Sigmoid colon (tissue), 7 donors: ENCODE data around the gene NME3. TPM values are rescaled to one million over a fixed set of nuclear protein-coding genes. Genes with fewer than 3 reads are reported as not detected.
"Not testable (repeated sequence)": the region's sequence is repeated elsewhere in the genome, so short reads cannot be mapped to it uniquely, and the experiment has no call there.

Experiments used
- DNase-seq: peaks from one replicate; pipeline ENCODE4 v3.0.0-alpha.2; 2019
- H3K27ac ChIP-seq, 4 donors: fragments of 200-600 bp; sonication (generic); one replicate each; pipeline ENCODE4 v1.5.1; 2016 to 2019; ENCODE audit warnings: mild to moderate bottlenecking in 1 of 4
- H3K27me3 ChIP-seq, 3 donors: fragments of 200-600 bp; sonication (generic); one replicate each; pipeline ENCODE4 v1.5.1; 2019; ENCODE audit warnings: mild to moderate bottlenecking in 1 of 3
- H3K36me3 ChIP-seq, 4 donors: fragments of 200-600 bp; sonication (generic); one replicate each; pipeline ENCODE4 v1.5.1; 2016 to 2019
- H3K4me1 ChIP-seq, 4 donors: fragments of 200-600 bp; sonication (generic); one replicate each; pipeline ENCODE4 v1.5.1; 2017 to 2019
- H3K4me3 ChIP-seq, 4 donors: fragments of 200-600 bp; sonication (generic); one replicate each; pipeline ENCODE4 v1.5.1; 2017 to 2019; ENCODE audit warnings: mild to moderate bottlenecking in 2 of 4, moderate library complexity in 1 of 4
- H3K9me3 ChIP-seq, 4 donors: fragments of 200-600 bp in 3 of 4; sonication (generic) in 3 of 4; one replicate each; pipeline versions ENCODE4 v1.5.1 to v1.6.1; 2013 to 2019
- CTCF ChIP-seq, 4 experiments: fragments of 450-650 bp in 3 of 4; fragments of 200-600 bp in 1 of 4; IDR thresholded peaks; one replicate each; pipeline ENCODE4 v1.5.1; 2016 to 2019; ENCODE audit warnings: antibody characterized with exemption in 4 of 4, mild to moderate bottlenecking in 3 of 4, moderate library complexity in 2 of 4
- EP300 ChIP-seq, 4 donors: sonication (generic); formaldehyde crosslinking; IDR thresholded peaks; one replicate each; pipeline ENCODE4 v1.6.1; 2017; ENCODE audit warnings: antibody characterized with exemption in 4 of 4
- POLR2A ChIP-seq, 2 donors: fragments of 450-650 bp; IDR thresholded peaks; one replicate each; pipeline ENCODE4 v1.6.1; 2016; ENCODE audit warnings: antibody characterized with exemption in 2 of 2, mild to moderate bottlenecking in 2 of 2, moderate library complexity in 2 of 2
- POLR2AphosphoS5 ChIP-seq, 4 donors: sonication (generic); formaldehyde crosslinking; IDR thresholded peaks; one replicate each; pipeline ENCODE4 v1.6.1; 2017; ENCODE audit warnings: antibody characterized with exemption in 4 of 4
- WGBS, 2 donors: extraction: QIAGEN DNeasy Blood & Tissue Kit; methylation state at CpG; one replicate each; pipeline ENCODE4 v1.1.7; 2013; 5-methylcytosine and 5-hydroxymethylcytosine counted together
- intact Hi-C: fragments of 100-400 bp; cut with DNase I; formaldehyde crosslinking; loops from one replicate; pipeline ENCODE4 v1.15.1; 2023
- polyA plus RNA-seq, 3 donors: library from polyadenylated mRNA; stranded (reverse); fragments of 200-250 nt; gene quantifications; one replicate each; pipeline ENCODE4 v1.2.3, GENCODE V29; 2013
- total RNA-seq, 4 donors: library from RNA; depleted of rRNA; stranded (reverse); fragments of >200 nt; gene quantifications; one replicate each; pipeline ENCODE4 v1.1.0, GENCODE V29; 2016
- donor health status: healthy with polysubstance abuse.
- donor health status: Bipolar disorder and iron deficiency.
- donor health status: healthy.

NME3 gene
- total and polyA plus RNA-seq, 7 donors, result 32.4 to 152 (median 87.8) TPM

- TF ChIP-seq POLR2AphosphoS5 (IDR thresholded peaks at IDR 0.05), result no peak
- TF ChIP-seq CTCF (IDR thresholded peaks at IDR 0.05), result no peak
- TF ChIP-seq POLR2A (IDR thresholded peaks at IDR 0.05), result no peak
- TF ChIP-seq EP300 (IDR thresholded peaks at IDR 0.05), result no peak
- H3K4me3 ChIP-seq, result no peak overlapping the region
- peaks cover 14 to 58% (median 21%) of the 10 kb centered on the region in 4 donors for H3K36me3 ChIP-seq
- 64 to 75% methylated on average over 28 of the region's 28 CpGs for WGBS, 2 donors
- H3K4me1 ChIP-seq, result peaks cover 0 to 6% (median 0%) of the 10 kb centered on the region in 4 donors
- H3K27ac ChIP-seq, result no peak overlapping the region
- intact Hi-C loops, result no loop called here
- no peaks in the 10 kb centered on the region for H3K27me3 ChIP-seq
- DNase-seq, result no peak
- H3K9me3 ChIP-seq, result no peaks in the 10 kb centered on the region
These were observed 38.0 kb upstream of the NME3 start for GRCh38 chr16:1809281-1809801.

GRCh38 chr16:1808691-1809090 lies 37.3 kb upstream of the NME3 start:
- Histone ChIP-seq H3K27ac (no peak overlapping the region), H3K9me3 (no peaks in the 10 kb centered on the region), H3K4me1 (peaks cover 0 to 6% (median 0%) of the 10 kb centered on the region in 4 donors), H3K4me3 (no peak overlapping the region), H3K27me3 (no peaks in the 10 kb centered on the region), H3K36me3 (peaks cover 14 to 53% (median 21%) of the 10 kb centered on the region in 4 donors)
- no peak for TF ChIP-seq POLR2A (IDR thresholded peaks at IDR 0.05)
- no peak for TF ChIP-seq CTCF (IDR thresholded peaks at IDR 0.05)
- TF ChIP-seq POLR2AphosphoS5 (IDR thresholded peaks at IDR 0.05), result no peak
- TF ChIP-seq EP300 (IDR thresholded peaks at IDR 0.05), result no peak
- intact Hi-C loops, result no loop called here
- no peak for DNase-seq
- WGBS, 2 donors, result 81 to 90% methylated on average over 18 of the region's 18 CpGs

- Histone ChIP-seq H3K27me3 (no peaks in the 10 kb centered on the region), H3K4me1 (peaks cover 0 to 1% (median 0%) of the 10 kb centered on the region in 4 donors), H3K27ac (no peak overlapping the region), H3K9me3 (no peaks in the 10 kb centered on the region), H3K36me3 (peaks cover 14 to 46% (median 21%) of the 10 kb centered on the region in 4 donors), H3K4me3 (no peak overlapping the region)
- intact Hi-C loops, result no loop called here
- TF ChIP-seq EP300 (IDR thresholded peaks at IDR 0.05) (no peak), CTCF (IDR thresholded peaks at IDR 0.05) (no peak), POLR2A (IDR thresholded peaks at IDR 0.05) (no peak), POLR2AphosphoS5 (IDR thresholded peaks at IDR 0.05) (no peak)
- DNase-seq, result no peak
- WGBS, 2 donors, result 87 to 94% methylated on average over 10 of the region's 10 CpGs
These were observed 36.3 kb upstream of the NME3 start for GRCh38 chr16:1807626-1808025.

- Histone ChIP-seq H3K4me3 (no peak overlapping the region), H3K36me3 (peaks cover 0 to 4% (median 0%) of the 10 kb centered on the region in 4 donors), H3K27ac (no peak overlapping the region), H3K27me3 (no peaks in the 10 kb centered on the region), H3K4me1 (no peaks in the 10 kb centered on the region), H3K9me3 (no peaks in the 10 kb centered on the region)
- DNase-seq, result peak; percentile 44
- TF ChIP-seq EP300 (IDR thresholded peaks at IDR 0.05) (no peak), POLR2A (IDR thresholded peaks at IDR 0.05) (no peak), CTCF (IDR thresholded peaks at IDR 0.05) (no peak)
- 79 to 82% methylated on average over 10 of the region's 10 CpGs for WGBS, 2 donors
- intact Hi-C loops, result no loop called here
These were observed 29.4 kb upstream of the NME3 start for GRCh38 chr16:1800701-1801100.

- H3K9me3 ChIP-seq, intact Hi-C loops, H3K4me3 ChIP-seq, H3K27ac ChIP-seq, H3K27me3 ChIP-seq, H3K4me1 ChIP-seq, H3K36me3 ChIP-seq, DNase-seq: not testable (repeated sequence)
- WGBS, 2 donors, result 72 to 86% methylated on average over 5 of the region's 5 CpGs
These were observed 27.9 kb upstream of the NME3 start for GRCh38 chr16:1799263-1799662.
